ENCODE data around the gene CPSF4L.

- no peak for TF ChIP-seq CTCF (IDR thresholded peaks at IDR 0.05; ENCODE audit: poor library complexity)
- no peak for TF ChIP-seq EZH2 (IDR thresholded peaks at IDR 0.05; ENCODE audit: borderline replicate concordance)
Measured at GRCh38 chr17:73279704-73280103, 18.0 kb upstream of the CPSF4L start.
